ENCODE measurements around the gene PKNOX2. TPM values are rescaled to one million over a fixed set of nuclear protein-coding genes. Genes with fewer than 3 reads are reported as not detected.

Gene PKNOX2
- total and polyA plus RNA-seq, 9 of the 15 experiments (the other 6 are each of a cell fraction or from before 2014, with no cell fraction given) = not detected

DNA sequence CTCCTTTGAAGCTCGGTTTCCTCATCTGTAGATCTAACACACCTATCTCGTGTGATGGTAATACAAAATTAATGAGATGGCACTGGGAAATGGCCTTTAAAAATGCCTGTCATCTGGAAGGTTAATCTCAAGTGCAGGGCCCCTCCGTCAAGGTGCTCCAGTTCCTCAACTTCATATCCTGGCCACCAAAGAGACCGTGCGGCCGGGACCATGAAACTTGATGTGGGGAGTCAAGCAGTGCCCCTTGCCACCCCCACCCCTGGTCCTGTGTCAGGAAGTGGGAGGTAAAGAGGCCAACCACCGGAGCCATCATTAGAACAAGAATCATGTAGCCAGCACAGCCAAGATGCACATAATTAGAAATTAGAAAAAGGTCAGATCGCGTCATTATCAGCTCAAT, 223.3 kb downstream of the PKNOX2 start:
- ATAC-seq (no peak), FAIRE-seq (no peak), DNase-seq (ENCODE audit: extremely low read depth in 1 of 4, low spot score in 3 of 4) (no peak)
- H3K36me3 ChIP-seq (ENCODE audit: control insufficient read depth, insufficient read depth, low read length) = no peaks in the 10 kb centered on the region
- 6% methylated on average over 9 of the region's 9 CpGs for WGBS (ENCODE audit: insufficient coverage, low coverage, missing lambda C conversion rate)
- H3K27me3 ChIP-seq (ENCODE audit: control insufficient read depth in 2 of 2, insufficient read depth in 2 of 2, low read length in 2 of 2) = peaks cover 26 to 72% of the 10 kb centered on the region in 2 experiments
- H3K79me2 ChIP-seq (ENCODE audit: control insufficient read depth, insufficient read depth, low read length) = no peaks in the 10 kb centered on the region
- H4K20me1 ChIP-seq (replicated peaks; ENCODE audit: control insufficient read depth, insufficient read depth, low read length) = 0 out of 2 replicates have a peak, but pooled peaks cover 2% of the 10 kb centered on the region
- no peaks in the 10 kb centered on the region for H3K9me1 ChIP-seq (ENCODE audit: control insufficient read depth, insufficient read depth, low read length)
- CTCF ChIA-PET (ENCODE audit: low intra/inter-chr PET ratio) = no interaction called here
- H3K27ac ChIP-seq (ENCODE audit: extremely low read depth, low read depth, low read length) = no peak overlapping the region
- in situ Hi-C loops (cut with MboI) (no loop called here), intact Hi-C loops (cut with micrococcal nuclease) (no loop called here)
- POLR2A ChIA-PET = interaction anchor here (0.6 kb wide), 1 partner anchor 1634 kb away, joined by 3 read pairs; the partner anchor contains the start of gene OR6X1
- H3K9ac ChIP-seq (ENCODE audit: insufficient read depth in 1 of 2, low read depth in 2 of 2, low read length in 2 of 2) = no peak overlapping the region
- no peak overlapping the region for H3K4me2 ChIP-seq (ENCODE audit: insufficient read depth, low read length)
- no peaks in the 10 kb centered on the region for H3K4me1 ChIP-seq (replicated peaks in 1 of 2; ENCODE audit: control insufficient read depth in 2 of 2, insufficient read depth in 2 of 2, low read length in 2 of 2)
- BruUV-seq (replicated peaks) = no TSS peak
- no peak overlapping the region for H2AFZ ChIP-seq (ENCODE audit: low read depth, low read length)
- H3K9me3 ChIP-seq (replicated peaks; ENCODE audit: control insufficient read depth, insufficient read depth, low read depth, low read length) = no peaks in the 10 kb centered on the region
- H3K4me3 ChIP-seq = no peak overlapping the region
- TF ChIP-seq ZNF134 (CRISPR knock-in tag; conservative IDR thresholded peaks at IDR 0.05) (no peak), PHB (CRISPR knock-in tag; IDR thresholded peaks at IDR 0.05) (no peak)
- TF ChIP-seq, protein P1, sequence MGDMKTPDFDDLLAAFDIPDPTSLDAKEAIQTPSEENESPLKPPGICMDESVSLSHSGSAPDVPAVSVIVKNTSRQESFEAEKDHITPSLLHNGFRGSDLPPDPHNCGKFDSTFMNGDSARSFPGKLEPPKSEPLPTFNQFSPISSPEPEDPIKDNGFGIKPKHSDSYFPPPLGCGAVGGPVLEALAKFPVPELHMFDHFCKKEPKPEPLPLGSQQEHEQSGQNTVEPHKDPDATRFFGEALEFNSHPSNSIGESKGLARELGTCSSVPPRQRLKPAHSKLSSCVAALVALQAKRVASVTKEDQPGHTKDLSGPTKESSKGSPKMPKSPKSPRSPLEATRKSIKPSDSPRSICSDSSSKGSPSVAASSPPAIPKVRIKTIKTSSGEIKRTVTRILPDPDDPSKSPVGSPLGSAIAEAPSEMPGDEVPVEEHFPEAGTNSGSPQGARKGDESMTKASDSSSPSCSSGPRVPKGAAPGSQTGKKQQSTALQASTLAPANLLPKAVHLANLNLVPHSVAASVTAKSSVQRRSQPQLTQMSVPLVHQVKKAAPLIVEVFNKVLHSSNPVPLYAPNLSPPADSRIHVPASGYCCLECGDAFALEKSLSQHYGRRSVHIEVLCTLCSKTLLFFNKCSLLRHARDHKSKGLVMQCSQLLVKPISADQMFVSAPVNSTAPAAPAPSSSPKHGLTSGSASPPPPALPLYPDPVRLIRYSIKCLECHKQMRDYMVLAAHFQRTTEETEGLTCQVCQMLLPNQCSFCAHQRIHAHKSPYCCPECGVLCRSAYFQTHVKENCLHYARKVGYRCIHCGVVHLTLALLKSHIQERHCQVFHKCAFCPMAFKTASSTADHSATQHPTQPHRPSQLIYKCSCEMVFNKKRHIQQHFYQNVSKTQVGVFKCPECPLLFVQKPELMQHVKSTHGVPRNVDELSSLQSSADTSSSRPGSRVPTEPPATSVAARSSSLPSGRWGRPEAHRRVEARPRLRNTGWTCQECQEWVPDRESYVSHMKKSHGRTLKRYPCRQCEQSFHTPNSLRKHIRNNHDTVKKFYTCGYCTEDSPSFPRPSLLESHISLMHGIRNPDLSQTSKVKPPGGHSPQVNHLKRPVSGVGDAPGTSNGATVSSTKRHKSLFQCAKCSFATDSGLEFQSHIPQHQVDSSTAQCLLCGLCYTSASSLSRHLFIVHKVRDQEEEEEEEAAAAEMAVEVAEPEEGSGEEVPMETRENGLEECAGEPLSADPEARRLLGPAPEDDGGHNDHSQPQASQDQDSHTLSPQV (IDR thresholded peaks at IDR 0.05) = no peak
- TF ChIP-seq, protein P2, sequence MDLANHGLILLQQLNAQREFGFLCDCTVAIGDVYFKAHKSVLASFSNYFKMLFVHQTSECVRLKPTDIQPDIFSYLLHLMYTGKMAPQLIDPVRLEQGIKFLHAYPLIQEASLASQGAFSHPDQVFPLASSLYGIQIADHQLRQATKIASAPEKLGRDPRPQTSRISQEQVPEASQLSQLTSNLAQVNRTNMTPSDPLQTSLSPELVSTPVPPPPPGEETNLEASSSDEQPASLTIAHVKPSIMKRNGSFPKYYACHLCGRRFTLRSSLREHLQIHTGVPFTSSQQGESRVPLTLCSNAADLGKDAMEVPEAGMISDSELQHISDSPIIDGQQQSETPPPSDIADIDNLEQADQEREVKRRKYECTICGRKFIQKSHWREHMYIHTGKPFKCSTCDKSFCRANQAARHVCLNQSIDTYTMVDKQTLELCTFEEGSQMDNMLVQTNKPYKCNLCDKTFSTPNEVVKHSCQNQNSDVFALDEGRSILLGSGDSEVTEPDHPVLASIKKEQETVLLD (IDR thresholded peaks at IDR 0.05) = no peak
